GM08714 (cell line): ENCODE results near the gene ITPA.
"Not testable (repeated sequence)": the region's sequence is repeated elsewhere in the genome, so short reads cannot be mapped to it uniquely, and the experiment has no call there.

ENCODE experiments used
- H3K4me3 ChIP-seq: fragments of 200-500 bp; sonication (Bioruptor generic); 2 replicates; pipeline ENCODE4 v1.5.1; 2014; ENCODE audit warnings: mild to moderate bottlenecking, low read length, inconsistent platforms
- ZNF274 ChIP-seq: IDR thresholded peaks from 2 replicates; pipeline ENCODE4 v1.6.1; 2012; ENCODE audit warnings: mild to moderate bottlenecking, low read depth, low read length

ITPA gene

GRCh38 chr20:3183896-3184612 is 25.2 kb upstream of the ITPA start:
- no peak for TF ChIP-seq ZNF274
- H3K4me3 ChIP-seq, result no peak overlapping the region

DNA sequence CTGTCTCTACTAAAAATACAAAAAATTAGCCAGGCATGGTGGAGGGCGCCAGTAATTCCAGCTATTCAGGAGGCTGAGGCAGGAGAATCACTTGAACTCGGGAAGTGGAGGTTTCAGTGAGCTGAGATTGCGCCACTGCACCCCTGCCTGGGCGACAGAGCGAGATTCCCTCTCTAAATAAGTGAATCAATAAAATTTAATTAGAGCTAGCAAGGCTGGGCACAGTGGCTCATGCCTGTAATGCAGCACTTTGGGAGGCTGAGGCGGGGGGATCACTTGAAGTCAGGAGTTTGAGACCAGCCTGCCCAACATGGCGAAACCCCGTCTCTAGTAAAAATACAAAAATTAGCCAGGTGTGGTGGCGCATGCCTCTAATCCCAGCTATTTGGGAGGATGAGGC is 21.4 kb upstream of the ITPA start:
- H3K4me3 ChIP-seq, result not testable (repeated sequence)

DNA sequence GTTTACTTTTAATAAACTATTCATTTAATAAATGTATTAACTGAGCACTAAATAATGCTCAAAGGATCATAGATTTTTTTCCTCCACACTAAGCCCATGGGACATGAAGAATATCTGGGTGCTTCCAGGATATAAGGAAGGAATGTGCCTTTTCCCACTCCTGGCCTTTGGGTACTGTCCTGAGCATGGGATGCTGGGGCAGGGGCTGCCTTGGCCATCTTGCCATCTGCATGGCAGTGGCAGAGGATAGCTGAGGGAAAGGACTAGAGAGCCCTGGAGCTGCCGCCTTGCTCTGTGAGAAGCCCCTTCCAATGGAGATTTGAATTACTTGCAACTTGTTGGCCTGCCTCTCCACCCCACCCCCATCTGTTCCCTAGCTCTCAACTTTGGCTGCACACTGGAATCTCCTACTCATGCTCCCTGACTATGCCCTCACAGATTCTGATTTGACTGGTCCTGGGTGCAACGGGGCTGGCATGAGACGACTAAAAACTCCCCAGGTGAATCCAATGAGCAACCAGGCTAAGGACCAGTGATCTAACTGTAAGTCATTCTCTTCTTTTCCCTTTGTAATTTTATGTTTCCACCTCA is 20.4 kb upstream of the ITPA start:
- H3K4me3 ChIP-seq, result no peak overlapping the region
- TF ChIP-seq ZNF274, result no peak

- TF ChIP-seq ZNF274, result no peak
- H3K4me3 ChIP-seq, result no peak overlapping the region
These were observed 19.7 kb upstream of the ITPA start for GRCh38 chr20:3189561-3190131.

- no peak overlapping the region for H3K4me3 ChIP-seq
- TF ChIP-seq ZNF274, result no peak
These were observed 18.6 kb upstream of the ITPA start for GRCh38 chr20:3190681-3191111.

GRCh38 chr20:3192226-3193015 is 16.9 kb upstream of the ITPA start:
- H3K4me3 ChIP-seq, result no peak overlapping the region
- no peak for TF ChIP-seq ZNF274

- no peak overlapping the region for H3K4me3 ChIP-seq
- TF ChIP-seq ZNF274, result no peak
These were observed 15.3 kb upstream of the ITPA start for GRCh38 chr20:3193806-3194616.

GRCh38 chr20:3194617-3195280 is 14.5 kb upstream of the ITPA start:
- H3K4me3 ChIP-seq, result no peak overlapping the region
- TF ChIP-seq ZNF274, result no peak

DNA sequence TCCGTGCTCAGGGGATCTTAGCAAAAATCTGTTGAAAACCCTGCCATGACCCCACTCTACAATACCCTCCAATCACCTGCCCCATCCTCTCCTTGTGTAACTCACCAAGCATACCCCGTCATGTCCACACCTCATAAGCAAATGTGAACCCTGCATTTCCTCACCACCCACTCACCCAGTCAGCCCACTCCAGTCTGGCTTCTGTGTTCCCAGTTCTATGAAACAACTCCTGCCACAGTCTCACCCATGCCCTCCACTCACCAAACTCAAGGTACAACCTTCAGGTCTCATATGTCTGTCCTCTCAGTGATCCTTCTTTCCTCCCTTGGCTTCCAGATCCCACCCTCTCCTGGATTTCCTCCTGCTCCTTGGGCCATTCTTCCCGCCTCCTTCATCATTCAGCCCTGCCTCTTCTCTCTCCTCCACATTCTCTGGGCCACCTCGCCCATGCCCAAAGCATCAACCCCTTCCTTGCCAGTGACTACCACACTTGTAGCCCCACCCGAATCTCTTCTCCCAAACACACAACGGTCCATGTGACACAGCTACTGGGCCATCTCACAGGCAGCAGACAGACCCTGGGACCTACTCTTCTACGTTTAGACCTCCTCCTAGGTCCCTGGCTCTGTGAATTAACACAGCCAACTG is 13.6 kb upstream of the ITPA start:
- H3K4me3 ChIP-seq, result no peak overlapping the region
- TF ChIP-seq ZNF274, result no peak

- TF ChIP-seq ZNF274, result no peak
- no peak overlapping the region for H3K4me3 ChIP-seq
These were observed 10.1 kb upstream of the ITPA start for GRCh38 chr20:3199206-3199605.

DNA sequence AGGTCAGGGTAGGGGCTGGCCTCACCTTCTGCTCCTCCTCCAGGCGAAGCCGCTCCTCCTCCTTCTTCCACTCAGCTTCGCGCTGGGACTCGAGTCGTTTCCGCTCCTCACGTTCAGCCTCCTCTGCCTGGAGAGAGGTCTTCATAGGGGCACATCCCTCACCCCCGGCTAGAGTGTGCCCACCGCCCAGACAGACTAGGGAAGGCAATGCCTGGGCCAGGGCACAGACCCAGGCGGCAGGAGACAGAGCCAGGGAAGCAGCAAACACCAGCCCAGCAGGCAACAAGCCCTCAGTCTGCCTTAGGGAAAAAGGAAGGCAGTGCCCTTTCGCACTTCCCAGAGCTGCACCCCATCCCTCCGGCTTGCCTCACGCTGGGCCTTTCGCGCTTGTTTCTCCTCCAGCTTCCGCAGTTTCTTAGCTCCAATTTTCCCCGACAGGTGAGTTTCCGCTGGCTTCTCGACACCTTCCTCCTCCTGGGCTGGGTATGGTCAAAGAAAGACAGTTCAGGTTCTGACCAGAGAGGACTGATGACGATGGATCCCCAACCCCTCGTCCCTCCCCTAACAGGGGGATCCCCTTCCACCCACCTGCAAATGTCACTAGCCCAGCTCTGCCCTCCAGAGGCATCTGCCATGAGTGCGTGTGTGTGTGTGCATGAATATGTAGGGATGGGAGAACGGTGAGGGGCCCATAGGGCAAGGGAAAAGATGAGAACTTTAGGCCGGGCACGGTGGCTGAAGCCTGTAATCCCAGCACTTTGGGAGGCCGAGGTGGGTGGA is 9.1 kb upstream of the ITPA start:
- no peak for TF ChIP-seq ZNF274
- no peak overlapping the region for H3K4me3 ChIP-seq

GRCh38 chr20:3202965-3203314 is 6.4 kb upstream of the ITPA start:
- peak overlapping the region; percentile 92; the same call in 1 of the 2 replicates for H3K4me3 ChIP-seq
- no peak for TF ChIP-seq ZNF274
